HepG2 (cell line): ENCODE measurements around the gene STX10. TPM values are rescaled to one million over a fixed set of nuclear protein-coding genes. Genes with fewer than 3 reads are reported as not detected.
A peak's percentile ranks its signal among the peaks of the same experiment; 100 is the strongest.

Source experiments
- ATAC-seq: fragments of 200-7000 bp; cut with Tn5 transposase; 3 replicates; pipeline ENCODE4 v1.9.1; 2020; ENCODE audit warnings: mild to moderate bottlenecking, moderate library complexity
- BruUV-seq: library from RNA; stranded (reverse); fragments of 400-500 nt; replicated peaks from 2 replicates; lab custom pipeline; 2021; lab: Mats Ljungman, UMichigan
- CTCF ChIA-PET: fragments of 300-600 bp; formaldehyde crosslinking; extraction: SDS; loops from one replicate; lab custom pipeline; 2021; ENCODE audit warnings: low total read pairs, inconsistent platforms, low intra/inter-chr PET ratio; lab: Yijun Ruan, JAX
- POLR2A ChIA-PET: fragments of 350-600 bp; sonication (Branson Sonifier 250); formaldehyde crosslinking; loops from one replicate; lab custom pipeline; 2020; ENCODE audit warnings: antibody characterized with exemption, inconsistent platforms; lab: Yijun Ruan, JAX
- DNase-seq: peaks from one replicate; pipeline ENCODE4 v3.0.0-alpha.2; 2015; ENCODE audit warnings: low spot score
- FAIRE-seq: peaks from 3 replicates; lab custom pipeline; 2011; peaks lifted over from hg19 to GRCh38; lab: Jason Lieb, UNC
- H2AFZ ChIP-seq: one replicate; pipeline ENCODE4 v1.6.1; 2011; ENCODE audit warnings: low read length, inconsistent platforms
- H3K27ac ChIP-seq: fragments of 300-600 bp; 3 replicates; pipeline ENCODE4 v1.8.0; 2011; ENCODE audit warnings: mixed run types, mild to moderate bottlenecking, mixed read lengths, low read length, inconsistent platforms; ENCODE audit not compliant: insufficient read depth; ENCODE audit errors: extremely low read length
- H3K27me3 ChIP-seq, 2 experiments: fragments of 200-600 bp in 1 of 2; 2 replicates in 1 of 2; 3 replicates in 1 of 2; pipeline versions ENCODE4 v1.6.0 to v1.8.0; 2011; ENCODE audit warnings: low read length in 2 of 2, mild to moderate bottlenecking in 2 of 2, moderate library complexity in 2 of 2, inconsistent platforms in 1 of 2; ENCODE audit not compliant: insufficient read depth in 2 of 2, control insufficient read depth in 1 of 2
- H3K36me3 ChIP-seq, 2 experiments: fragments of 200-600 bp in 1 of 2; replicated peaks in 1 of 2; 2 replicates in 1 of 2; 3 replicates in 1 of 2; pipeline versions ENCODE4 v1.5.1 to v1.8.0; 2011; ENCODE audit warnings: low read length in 2 of 2, inconsistent platforms in 1 of 2; ENCODE audit not compliant: insufficient read depth in 2 of 2, control insufficient read depth in 1 of 2
- H3K4me1 ChIP-seq: 2 replicates; pipeline ENCODE4 v1.5.1; 2012; ENCODE audit warnings: low read length, inconsistent platforms; ENCODE audit not compliant: insufficient read depth
- H3K4me2 ChIP-seq: 2 replicates; pipeline ENCODE4 v1.6.0; 2011; ENCODE audit warnings: low read depth, low read length, inconsistent platforms
- H3K4me3 ChIP-seq, 3 experiments: fragments of 200-600 bp in 1 of 3; sonication (generic), shearing (Covaris generic) in 1 of 3; replicated peaks in 1 of 3; 2 replicates each; pipeline ENCODE4 v1.5.1; 2011 to 2016; ENCODE audit warnings: low read length in 3 of 3, inconsistent platforms in 2 of 3, low read depth in 2 of 3, mild to moderate bottlenecking in 2 of 3, control low read depth in 1 of 3, mixed read lengths in 1 of 3; ENCODE audit not compliant: insufficient read depth in 1 of 3
- H3K79me2 ChIP-seq: one replicate; pipeline ENCODE4 v1.6.1; 2011; ENCODE audit warnings: low read length, inconsistent platforms; ENCODE audit not compliant: insufficient read depth
- H3K9ac ChIP-seq: 2 replicates; pipeline ENCODE4 v1.6.0; 2011; ENCODE audit warnings: mild to moderate bottlenecking, low read depth, low read length, inconsistent platforms; ENCODE audit not compliant: insufficient read depth
- H3K9me3 ChIP-seq: 2 replicates; pipeline ENCODE4 v1.5.1; 2012; ENCODE audit warnings: mild to moderate bottlenecking, low read length
- H4K20me1 ChIP-seq: 2 replicates; pipeline ENCODE4 v1.6.0; 2011; ENCODE audit warnings: inconsistent platforms, mild to moderate bottlenecking, low read length, moderate library complexity; ENCODE audit not compliant: insufficient read depth
- ARID3A ChIP-seq: IDR thresholded peaks from 2 replicates; pipeline ENCODE4 v1.6.1; 2012; ENCODE audit warnings: low read depth, low read length, improper control_type of control experiment
- CTCF ChIP-seq: sonication (generic); formaldehyde crosslinking; IDR thresholded peaks from 2 replicates; pipeline ENCODE4 v1.5.0; 2020; ENCODE audit warnings: mild to moderate bottlenecking, missing genetic modification reagents, moderate library complexity
- FOXA3 ChIP-seq: IDR thresholded peaks from 2 replicates; pipeline ENCODE4 v1.6.1; 2016; ENCODE audit warnings: missing genetic modification reagents, missing compliant biosample characterization
- POGK ChIP-seq: sonication (generic); formaldehyde crosslinking; conservative IDR thresholded peaks from 2 replicates; pipeline ENCODE4 v1.8.0; 2022; ENCODE audit warnings: mild to moderate bottlenecking, moderate library complexity, missing genetic modification reagents
- TARDBP ChIP-seq: sonication (generic); formaldehyde crosslinking; IDR thresholded peaks from 2 replicates; pipeline ENCODE4 v1.8.0; 2022; ENCODE audit warnings: mild to moderate bottlenecking, missing genetic modification reagents
- ZNF333 ChIP-seq: sonication (generic); formaldehyde crosslinking; IDR thresholded peaks from 2 replicates; pipeline ENCODE4 v1.4.0; 2020; ENCODE audit warnings: mild to moderate bottlenecking, missing genetic modification reagents, borderline replicate concordance
- ZNF34 ChIP-seq: sonication (generic); formaldehyde crosslinking; IDR thresholded peaks from 2 replicates; pipeline ENCODE4 v1.4.0; 2020; ENCODE audit warnings: mild to moderate bottlenecking, missing genetic modification reagents, borderline replicate concordance
- ZNF619 ChIP-seq: sonication (generic); formaldehyde crosslinking; IDR thresholded peaks from 2 replicates; pipeline ENCODE4 v1.4.0; 2020; ENCODE audit warnings: mild to moderate bottlenecking, missing genetic modification reagents
- WGBS: methylation state at CpG from one replicate; pipeline ENCODE4 v1.1.6; 2017; ENCODE audit warnings: low lambda C conversion rate; 5-methylcytosine and 5-hydroxymethylcytosine counted together
- in situ Hi-C: cut with HindIII; loops from 2 replicates; pipeline ENCODE4 v1.10.0; 2017; ENCODE audit warnings: low pct_unique_long_range_greater_than_20kb; ENCODE audit not compliant: extremely low pct_ligation_motif_present
- intact Hi-C: fragments of 100-400 bp; cut with micrococcal nuclease; formaldehyde crosslinking; loops from one replicate; pipeline ENCODE4 v1.10.0; 2022; ENCODE audit not compliant: unreplicated experiment
- polyA plus RNA-seq, 8 experiments: library from polyadenylated mRNA; depleted of rRNA in 3 of 8; stranded (reverse) in 7 of 8; unstranded in 1 of 8; fragments of >200 nt; fragmentation: Illumina TruSeq in 4 of 8; extraction: Trizol in 4 of 8; gene quantifications; 2 replicates each; pipeline versions ENCODE4 v1.2.1 to v1.2.3, GENCODE V29; 2011 to 2016; ENCODE audit warnings: low read depth in 4 of 8, missing spikeins in 1 of 8, mixed read lengths in 1 of 8; ENCODE audit not compliant: insufficient read depth in 1 of 8
- total RNA-seq, 5 experiments: library from RNA; depleted of rRNA; stranded (reverse); fragments of >200 nt; fragmentation: Illumina TruSeq; extraction: Trizol; gene quantifications; 2 replicates each; pipeline ENCODE4 v1.2.3, GENCODE V29; 2016; ENCODE audit warnings: low read depth in 1 of 5

Gene STX10
- total and polyA plus RNA-seq, 2 of the 13 experiments (the other 11 are each of a cell fraction or from before 2014, with no cell fraction given): 47.9 to 66.4 TPM

GRCh38 chr19:13146763-13147563 is 3.2 kb downstream of the STX10 start (continued):
- TF ChIP-seq ARID3A: no peak
- no peak for TF ChIP-seq TARDBP (CRISPR knock-in tag)
- TF ChIP-seq ZNF34 (CRISPR knock-in tag): no peak

GRCh38 chr19:13139633-13140311 is 10.4 kb downstream of the STX10 start:
- DNase-seq (no peak), ATAC-seq (no peak), FAIRE-seq (no peak)
- H3K79me2 ChIP-seq: no peaks in the 10 kb centered on the region
- H3K4me1 ChIP-seq: peaks cover 9% of the 10 kb centered on the region
- no peak for TF ChIP-seq CTCF (CRISPR knock-in tag)
- no peak for TF ChIP-seq FOXA3 (CRISPR knock-in tag)
- no peak for TF ChIP-seq ZNF333 (CRISPR knock-in tag)
- TF ChIP-seq POGK (CRISPR knock-in tag): no peak
- TF ChIP-seq ZNF619 (CRISPR knock-in tag): no peak
- peaks cover 27 to 51% of the 10 kb centered on the region in 2 experiments; a peak in 4 of 5 replicates for H3K36me3 ChIP-seq
- ChIA-PET CTCF (no interaction called here), POLR2A (no interaction called here)
- H4K20me1 ChIP-seq: no peaks in the 10 kb centered on the region
- no peak overlapping the region for H2AFZ ChIP-seq
- no peak overlapping the region for H3K27ac ChIP-seq
- intact Hi-C loops: no loop called here
- no peaks in the 10 kb centered on the region for H3K27me3 ChIP-seq
- H3K9ac ChIP-seq: no peak overlapping the region
- H3K4me2 ChIP-seq: no peak overlapping the region
- H3K9me3 ChIP-seq: no peaks in the 10 kb centered on the region
- 85% methylated on average over 7 of the region's 11 CpGs for WGBS
- in situ Hi-C loops: no loop called here
- TSS peak; percentile 51 for BruUV-seq
- H3K4me3 ChIP-seq: no peak overlapping the region
